Dermis blood vessel endothelial cell (primary cell): ENCODE data around the gene HIPK4. TPM values are rescaled to one million over a fixed set of nuclear protein-coding genes. Genes with fewer than 3 reads are reported as not detected.
A peak's percentile ranks its signal among the peaks of the same experiment; 100 is the strongest.

Experiments used
- DNase-seq: peaks from one replicate; pipeline ENCODE4 v3.0.0; 2010
- total RNA-seq: library from RNA; depleted of rRNA; stranded (reverse); fragments of >200 nt; gene quantifications from 2 replicates; pipeline ENCODE4 v1.2.3, GENCODE V29; 2014

The HIPK4 gene
- total RNA-seq, 1 donor from 2014 or later = under 0.01 TPM

DNA sequence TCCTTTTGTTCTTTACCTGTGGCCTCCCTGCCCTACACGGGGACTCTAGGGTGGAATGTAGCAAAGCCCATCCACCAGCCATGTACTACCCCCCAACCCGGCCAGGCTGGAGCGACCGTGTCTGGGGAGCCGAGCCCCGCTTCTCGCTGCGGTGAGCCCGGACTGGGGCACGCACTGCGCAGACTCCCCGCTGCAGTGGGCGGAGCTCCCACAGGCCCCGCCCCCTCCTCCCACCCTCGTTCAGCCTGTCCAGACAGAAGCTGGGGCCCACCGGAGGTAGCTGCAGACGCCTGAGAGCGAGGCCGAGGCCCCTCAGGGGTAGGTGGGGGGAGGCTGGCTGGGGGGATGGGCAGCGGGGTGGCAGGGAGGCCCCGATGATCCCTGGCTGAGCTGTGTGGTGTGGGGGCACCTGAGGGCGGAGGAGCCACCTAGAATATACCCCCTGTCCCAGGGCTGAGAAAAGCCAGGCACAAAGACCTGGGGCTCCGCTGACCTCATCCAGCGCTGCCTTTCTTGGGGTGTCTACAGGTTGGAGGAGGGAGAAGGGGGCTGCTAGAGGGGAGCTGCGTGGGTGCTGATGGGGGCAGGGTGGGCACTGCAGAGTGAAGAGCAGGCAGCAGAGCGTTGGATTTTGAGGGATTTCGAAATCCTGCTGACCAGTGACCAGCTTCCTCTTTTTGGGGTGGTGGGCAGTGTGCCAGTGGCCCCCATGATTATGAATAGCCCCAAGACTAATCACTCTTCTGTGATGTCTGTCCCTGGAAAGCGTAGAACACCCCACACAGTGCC is 24.2 kb downstream of the HIPK4 start:
- peak; percentile 79 for DNase-seq

DNA sequence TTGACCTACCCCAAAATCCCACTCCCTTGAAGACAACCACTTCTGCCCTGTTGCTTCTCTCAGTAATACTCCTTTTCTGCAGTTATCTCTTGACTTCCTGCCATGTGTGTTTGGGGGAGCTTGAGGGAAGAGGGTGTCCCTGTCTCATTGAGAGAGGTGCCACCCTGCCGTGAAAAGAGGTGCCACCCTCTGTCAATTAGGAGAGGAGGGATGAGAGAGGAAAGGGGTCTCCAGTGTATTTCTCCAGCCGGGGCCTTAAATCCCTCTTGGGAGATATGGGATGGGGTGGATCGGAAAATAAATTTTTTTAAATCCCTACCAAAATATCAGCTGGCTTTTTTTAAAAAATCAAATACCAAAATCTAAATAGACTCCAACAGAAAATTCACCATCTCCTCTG is 25.0 kb downstream of the HIPK4 start:
- no peak for DNase-seq

DNA sequence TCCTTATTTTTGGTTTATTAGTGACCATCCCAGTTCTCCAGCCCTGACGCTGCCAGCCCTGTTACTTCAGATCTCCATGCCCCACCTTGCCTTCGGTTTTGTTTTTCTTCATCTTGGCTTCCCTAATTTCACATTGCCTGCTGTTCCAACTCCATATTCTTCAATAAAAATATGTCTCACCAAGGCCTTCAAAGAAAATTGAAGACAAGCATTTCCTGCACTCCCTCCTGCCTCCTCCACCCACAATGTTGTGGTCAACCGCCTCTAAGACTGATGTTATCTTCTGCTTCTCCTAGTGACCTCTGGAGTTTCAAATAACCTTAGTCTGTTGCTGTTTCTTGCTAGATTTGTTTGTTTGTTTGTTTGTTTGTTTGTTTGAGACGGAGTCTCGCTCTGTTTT is 26.9 kb downstream of the HIPK4 start:
- DNase-seq = no peak

DNA sequence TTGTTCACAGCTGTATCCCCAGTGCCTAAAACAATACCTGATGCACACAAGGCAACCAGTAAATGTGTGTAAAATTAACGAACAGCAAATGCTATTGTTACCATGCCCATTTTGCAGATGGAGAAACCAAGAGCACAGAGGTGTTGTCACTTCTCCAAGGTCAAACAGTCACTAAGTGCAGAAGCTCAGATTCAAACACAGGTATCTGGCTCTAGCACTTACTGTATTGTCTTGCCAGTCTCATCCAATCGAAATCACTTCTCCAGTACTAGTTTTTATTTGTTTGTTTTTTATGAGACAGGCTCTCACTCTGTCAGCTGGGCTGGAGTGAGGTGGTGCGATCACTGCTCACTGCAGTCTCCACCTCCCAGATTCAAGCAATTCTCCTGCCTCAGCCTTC is 27.8 kb downstream of the HIPK4 start:
- DNase-seq = no peak

DNA sequence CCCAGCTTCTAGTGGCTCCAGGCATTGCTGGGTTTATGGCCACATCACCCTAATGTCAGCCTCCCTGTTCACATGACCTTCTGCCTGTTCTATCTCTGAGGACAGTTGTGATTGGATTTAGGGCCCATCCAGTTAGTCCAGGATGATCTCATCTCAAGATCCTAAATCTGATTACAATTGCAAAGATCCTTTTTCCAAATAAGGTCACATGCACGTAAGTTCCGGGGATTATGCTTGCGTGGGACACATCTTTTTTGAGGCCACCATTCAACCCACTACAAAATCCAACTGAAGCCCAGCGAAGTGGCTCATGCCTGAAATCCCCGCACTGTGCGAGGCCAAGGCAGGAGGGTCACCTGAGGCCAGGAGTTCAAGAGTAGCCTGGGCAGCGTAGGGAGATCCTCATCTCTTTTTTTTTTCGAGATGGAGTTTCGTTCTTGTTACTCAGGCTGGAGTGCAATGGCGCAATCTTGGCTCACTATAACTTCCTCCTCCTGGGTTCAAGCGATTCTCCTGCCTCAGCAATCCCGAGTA is 29.2 kb downstream of the HIPK4 start:
- no peak for DNase-seq

DNA sequence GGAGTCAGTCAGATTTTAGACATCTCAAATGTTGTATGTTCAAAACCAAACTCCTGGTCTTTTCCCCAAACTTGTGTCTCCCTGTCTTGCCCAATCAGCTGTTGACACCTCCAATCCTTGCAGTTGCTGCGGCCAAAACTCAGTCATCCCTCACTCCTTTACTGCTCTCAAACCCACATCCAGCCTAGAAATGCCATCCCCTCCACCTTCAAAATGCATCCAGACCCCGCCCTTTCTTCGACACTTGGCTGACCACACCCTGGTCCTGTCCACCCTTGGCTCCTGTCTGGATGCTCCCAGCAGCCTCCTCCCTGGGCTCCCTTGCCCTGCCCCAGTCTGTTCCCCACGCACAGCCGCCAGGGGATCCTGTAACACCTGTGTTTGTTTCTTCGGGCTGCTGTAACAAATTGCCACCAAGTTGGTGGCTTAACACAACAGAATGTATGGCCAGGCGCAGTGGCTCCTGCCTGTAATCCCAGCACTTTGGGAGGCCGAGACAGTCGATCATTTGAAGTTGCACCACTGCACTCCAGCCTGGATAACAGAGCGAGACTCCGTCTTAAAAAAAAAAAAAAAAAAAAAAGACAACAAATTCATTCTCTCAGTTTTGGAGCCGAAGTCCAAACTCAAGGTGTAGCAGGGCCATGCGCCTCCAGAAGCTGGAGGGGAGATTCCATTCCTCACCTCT is 29.8 kb downstream of the HIPK4 start:
- DNase-seq = no peak

DNA sequence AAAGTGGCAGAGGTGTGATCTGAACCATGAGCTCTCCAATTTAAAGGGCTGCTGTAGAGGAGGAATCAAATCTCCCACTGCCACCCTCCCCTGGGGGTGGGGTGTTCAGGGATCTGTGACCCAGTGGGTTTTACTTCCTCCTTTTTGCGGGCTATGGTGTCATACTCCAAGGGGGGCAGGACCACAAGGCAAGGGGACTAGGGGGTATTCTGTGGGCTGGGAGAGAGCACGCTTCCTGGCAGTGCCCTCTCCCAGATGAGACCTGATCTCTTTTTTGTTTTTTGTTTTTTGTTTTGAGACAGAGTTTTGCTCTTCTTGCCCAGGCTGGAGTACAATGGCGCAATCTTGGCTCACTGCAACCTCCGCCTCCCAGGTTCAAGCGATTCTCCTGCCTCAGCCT is 31.2 kb downstream of the HIPK4 start:
- no peak for DNase-seq

DNA sequence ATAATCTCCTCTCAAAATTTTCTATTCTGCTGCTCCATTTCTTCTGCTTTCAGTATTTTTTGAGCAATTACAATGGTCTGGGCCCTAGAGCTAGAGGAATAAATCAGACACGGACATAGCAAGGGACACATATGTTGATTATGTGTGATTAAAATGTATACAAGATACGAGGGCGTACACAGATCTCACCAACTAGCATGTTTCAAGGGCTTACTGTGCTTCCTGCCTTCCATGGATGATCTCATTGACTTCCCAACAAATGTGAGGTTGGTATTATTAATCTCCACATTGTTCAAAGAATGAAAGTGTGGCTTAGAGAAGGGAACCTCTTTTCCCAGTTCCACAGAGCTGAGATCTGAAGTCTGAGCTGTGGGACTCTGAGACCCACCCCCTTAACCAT is 32.3 kb downstream of the HIPK4 start:
- DNase-seq = peak; percentile 70

DNA sequence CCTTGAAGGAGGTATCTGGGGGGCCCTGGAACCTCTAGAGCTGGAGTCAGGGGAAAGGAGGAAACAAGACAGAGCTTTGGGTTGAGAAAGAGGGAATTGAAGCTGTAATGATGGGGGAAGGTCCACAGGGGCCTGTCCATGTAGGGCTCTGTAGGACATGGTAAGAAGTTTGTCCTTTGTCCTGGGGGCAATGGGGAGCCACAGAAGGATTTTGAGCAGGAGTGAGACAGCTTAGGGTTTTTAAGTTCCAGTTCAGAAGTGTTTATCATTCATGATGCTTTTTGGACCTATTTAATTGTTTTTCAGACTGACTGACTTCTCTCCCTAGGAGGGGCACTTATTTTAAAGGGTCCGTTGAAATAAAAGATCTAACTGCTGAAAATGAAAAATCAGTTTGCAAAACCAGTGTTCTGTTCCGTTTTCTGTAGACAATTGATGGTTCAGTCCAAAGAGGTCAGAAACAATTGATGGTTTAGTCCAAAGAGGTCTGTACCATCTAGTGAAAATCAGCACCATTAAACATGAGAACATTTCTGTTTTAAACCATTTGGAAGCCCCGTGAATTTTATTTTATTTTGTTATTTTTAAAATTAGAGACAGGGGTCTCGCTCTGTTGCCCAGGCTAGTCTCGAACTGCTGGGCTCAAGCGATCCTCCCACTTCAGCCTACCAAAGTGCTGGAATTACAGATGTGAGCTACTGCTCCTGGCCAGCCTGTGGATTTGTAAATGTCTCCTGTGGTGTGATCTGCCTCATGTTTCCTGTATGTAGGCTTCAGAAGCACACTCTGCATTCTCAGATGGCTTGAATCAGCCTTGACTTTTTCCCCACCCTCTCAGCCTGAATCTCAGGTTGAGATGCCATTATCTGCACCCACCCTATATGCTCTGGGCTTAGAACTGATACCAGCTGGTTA is 33.0 kb downstream of the HIPK4 start:
- DNase-seq = peak; percentile 50

DNA sequence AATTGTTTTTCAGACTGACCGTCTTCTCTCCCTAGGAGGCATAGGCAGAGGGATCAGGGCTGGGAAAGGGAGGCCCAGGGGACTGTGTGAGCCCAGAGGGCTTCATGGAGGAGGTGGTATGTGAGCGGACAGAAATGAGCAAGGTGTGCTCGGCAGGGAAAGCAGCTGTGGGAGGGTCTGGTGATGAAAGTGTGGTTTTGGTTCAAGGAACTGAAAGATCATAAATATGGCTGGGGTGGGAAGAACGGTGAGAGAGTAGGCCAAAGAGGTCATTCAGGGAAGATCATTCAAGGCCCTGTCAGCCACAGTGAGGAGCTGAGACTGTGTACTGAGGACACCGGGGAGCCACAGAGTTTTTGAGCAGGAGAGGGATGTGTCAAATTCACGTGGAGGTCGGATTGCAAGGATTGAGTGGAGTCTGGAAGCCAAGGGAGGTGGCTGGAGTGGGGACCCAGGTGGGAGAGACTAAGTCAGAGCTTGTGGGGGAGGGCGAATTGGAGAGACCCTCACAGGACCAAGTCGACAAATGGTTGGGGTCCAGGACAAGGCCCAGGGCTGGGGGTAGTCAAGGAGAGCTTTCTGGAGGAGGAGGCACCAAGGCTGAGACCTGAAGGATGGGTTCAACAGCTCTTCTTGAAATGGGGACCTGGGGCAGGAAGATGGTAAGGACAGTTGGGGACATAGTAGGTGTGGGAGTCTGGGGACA is 33.9 kb downstream of the HIPK4 start:
- no peak for DNase-seq

DNA sequence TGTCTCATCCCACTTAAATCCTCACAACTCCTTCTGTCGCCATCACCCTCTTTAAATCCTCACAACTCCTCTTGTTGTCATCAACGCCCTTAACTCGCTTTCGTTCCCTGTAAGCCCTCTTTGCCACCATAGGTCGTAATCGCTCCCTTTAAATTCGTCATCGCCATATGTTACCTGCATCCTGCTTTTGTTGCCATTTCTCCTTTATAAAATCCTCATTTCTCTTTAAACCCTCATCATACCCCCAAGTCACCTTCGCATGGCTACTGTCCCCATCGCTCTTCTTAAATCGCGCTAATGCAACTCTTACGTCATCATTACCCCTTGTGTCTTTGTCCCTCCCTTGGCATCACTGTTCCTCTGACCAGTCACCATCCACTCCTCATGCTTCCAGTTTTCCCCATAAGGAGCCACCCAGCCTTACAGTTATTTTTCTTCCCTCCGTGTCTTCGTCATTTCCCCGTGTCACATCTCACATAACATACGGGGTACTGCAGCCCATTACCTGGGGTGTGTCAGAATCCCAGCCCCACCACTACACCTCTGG is 40.9 kb downstream of the HIPK4 start:
- peak; percentile 64 for DNase-seq

DNA sequence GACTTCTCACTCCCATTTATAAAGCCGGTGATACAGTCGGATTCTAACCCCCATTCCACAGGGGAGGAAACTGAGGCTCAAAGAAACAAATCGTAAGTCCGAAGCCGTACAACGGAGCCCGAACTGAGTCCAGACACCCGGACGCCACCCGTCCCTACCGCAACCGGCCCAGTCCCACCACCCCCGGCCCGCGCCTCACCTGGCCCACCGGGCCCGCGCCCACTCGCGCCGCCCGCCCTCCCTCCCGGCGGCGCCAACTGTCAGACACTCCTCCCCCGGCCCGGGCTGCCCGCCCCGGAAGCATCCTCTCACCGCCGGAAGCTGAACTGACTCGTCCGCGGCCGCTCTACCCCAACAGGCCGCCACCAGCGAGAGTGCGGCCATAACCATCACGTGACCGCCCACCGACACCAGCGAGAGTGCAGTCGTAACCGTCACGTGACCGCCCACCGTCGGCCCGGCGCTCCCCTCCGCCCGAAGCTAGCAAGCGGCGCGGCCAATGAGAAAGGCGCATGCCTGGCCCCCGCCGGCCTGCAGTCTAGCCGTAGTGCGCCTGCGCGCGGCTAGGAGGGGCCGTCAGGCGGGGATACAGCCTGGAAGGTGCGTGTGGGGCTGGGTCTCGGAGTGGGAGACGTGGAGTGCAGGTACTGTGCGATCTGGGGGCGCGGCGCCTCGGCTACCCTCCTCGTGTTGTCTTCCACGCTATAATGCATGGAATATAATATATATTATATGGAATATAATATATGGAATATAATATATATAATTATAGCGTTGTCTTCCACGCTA is 41.7 kb downstream of the HIPK4 start, which contains the start of the genes C19orf47 and PLD3:
C19orf47 (minus strand) TSS at position 273 of the 789 bp plus-strand sequence. CDS start 6,540 bp downstream, outside the sequence.
PLD3 (plus strand) TSS at position 571 of the 789 bp plus-strand sequence. CDS start 17,789 bp downstream, outside the sequence.
- DNase-seq = peak; percentile 100

DNA sequence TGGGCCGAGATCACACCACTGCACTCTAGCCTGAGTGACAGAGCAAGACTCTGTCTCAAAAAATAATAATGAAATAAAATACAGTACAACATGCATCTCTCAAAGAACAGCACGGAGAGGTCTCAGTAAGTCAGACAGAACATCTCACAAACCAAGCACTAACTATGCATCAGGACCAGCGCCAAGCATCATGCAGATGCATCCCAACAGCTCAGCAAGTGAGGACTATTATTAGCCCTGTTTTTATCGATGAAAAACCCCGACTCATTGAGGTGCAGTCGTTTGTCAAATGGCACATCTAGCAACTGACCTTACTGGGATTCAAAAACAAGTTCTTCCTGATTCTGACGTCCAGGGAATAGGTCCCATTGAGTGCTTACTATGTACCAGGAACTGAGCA is 45.6 kb downstream of the HIPK4 start:
- DNase-seq = no peak

DNA sequence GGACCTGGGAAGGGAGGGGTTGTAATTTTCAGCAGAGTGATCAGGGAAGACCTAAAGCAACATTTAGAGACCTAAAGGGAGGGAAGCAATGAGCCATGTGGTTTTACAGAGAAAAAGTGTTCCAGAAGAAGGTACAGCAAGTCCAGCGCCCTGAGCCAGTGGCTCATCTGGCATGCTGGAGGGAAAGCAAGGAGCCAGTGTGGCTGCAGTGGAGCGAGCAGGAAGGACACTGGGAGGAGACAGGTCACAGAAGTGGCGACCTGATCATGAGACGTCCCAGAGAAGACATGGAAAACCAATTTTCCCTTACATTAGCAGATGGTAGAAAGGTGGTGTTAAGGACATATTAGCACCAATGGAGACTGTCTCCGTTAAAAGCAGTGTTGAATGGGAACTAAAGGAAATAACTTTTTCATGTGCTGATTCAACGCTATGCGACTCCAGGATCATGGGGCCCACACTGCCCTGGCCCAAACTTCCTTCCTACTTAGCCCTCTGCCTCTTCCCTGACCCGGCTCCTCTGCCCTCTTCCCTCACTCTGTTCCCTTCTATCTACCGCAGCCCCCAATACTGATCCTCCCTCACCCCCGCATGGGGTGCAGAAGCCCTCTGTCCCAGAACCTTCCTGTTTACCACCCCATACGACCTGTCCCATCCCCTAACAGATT is 47.2 kb downstream of the HIPK4 start:
- DNase-seq = no peak

DNA sequence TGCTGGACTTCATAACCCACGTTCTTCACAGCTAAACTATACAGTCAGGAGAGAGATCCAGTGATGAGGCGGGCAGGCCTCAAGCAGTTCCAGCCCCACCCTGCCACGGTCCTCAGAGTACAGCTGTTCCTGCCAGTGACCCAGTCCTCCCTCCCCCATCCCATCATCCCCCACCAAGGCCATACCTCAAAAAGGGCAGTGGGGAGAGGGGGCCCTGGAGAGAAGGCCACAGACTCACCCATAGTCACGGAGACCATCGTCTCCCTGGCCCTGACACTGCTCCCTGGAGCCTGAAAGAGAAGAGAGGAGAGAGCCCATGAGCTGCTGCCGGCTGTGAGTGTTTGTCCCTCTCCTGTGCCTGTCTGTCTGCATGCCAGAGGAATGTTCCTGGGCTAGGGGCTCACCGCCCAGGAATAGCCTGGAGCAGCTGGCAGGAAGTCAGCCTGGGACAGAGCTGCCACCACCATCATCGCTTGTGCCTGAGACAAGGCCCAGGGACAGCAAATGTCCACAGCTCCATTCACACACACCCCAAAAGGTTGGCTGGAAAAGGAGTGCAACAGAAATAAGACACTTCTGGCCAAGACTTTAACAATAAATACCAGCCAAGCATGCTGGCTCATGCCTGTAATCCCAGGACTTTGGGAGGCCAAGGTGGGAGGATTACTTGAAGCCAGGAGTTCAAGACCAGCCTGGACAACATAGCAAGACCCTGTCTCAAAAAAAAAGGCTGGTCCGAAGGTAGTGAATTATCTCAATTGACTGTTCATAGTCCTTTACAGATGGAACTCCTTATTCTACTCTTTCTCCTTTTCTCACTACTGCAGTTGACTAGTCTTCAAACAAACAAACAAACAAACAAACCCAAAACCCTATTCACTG is 48.1 kb downstream of the HIPK4 start:
- no peak for DNase-seq

DNA sequence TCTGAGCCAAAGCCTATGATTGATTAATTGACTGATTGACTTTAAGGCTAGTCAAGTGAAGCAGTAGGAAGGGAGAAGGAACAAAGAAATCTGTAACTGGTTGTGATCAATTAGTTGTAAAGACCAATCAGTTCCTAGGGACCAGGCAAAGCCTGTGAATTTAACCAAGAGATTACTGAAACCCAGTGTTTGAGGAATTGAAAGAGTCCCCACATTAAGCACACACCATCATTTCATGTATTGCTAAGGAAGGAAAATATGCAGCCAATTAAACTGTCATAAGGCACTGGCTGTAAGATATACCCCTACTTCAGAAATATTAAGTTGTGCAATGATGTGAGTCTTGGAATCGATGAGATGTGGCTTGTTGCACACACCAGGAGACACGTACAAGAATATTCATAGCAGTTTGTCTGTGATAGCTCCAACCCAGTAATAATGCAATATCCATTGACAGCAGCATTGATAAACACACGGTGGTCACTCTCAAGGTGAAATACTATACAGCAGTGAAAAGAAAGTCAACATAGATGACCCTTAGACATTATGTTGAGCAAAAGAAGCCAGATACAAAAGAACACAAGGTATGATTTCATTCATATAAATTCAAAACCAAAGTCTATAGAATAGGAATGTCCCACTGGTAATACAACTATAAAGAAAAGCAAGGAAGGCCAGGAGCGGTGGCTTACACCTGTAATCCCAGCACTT is 50.8 kb downstream of the HIPK4 start:
- no peak for DNase-seq

DNA sequence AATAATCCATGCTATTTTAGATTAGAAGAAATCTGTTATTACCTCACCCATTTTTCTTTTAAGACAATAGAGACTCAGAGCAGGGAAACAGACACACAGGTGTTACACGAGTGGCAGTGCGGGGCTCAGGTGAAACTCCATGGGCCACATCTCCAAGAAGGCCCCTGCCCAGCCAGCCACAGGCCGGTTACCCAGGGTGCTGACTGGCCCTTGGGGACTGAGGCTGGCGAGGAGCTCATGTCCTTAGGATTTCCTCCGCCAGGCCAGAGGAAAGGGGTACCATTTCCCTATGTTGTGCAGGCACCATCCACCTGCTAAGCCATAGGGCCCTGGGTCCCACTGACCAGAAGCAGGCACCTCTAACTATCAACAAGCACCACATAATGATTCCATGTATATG is 52.4 kb downstream of the HIPK4 start:
- DNase-seq = no peak

DNA sequence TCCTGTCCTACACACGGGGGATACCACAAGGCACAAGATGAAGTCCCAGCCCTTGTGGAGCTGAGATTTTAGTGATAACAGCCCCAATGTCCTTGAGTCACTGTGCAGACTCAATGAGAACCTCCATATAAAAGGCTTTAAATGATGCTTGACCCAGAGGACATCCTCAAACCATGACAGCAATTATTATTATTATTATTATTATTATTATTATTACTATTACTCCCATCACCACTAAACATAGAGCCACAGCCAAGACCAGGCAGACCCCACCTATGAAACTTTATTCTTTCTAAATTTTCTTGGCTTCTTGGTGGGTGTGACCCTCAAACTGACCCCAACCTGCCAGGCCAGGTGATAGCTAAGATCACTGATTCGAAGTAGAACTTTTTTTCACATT is 52.9 kb downstream of the HIPK4 start:
- no peak for DNase-seq

DNA sequence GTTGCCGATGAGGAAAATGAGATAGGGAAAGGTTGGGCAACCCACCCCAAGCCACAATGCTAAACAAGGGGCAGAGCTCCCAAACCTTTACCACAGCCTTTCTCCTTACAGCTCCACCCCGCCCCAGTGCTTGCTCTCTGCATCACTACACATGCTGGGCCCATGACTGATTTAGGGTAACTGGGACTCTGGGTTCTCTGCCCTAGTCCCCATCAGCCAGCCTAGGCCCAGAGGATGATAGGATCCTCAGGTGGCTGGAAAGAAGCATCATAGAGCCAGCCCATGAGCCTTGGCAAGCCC is 53.4 kb downstream of the HIPK4 start:
- no peak for DNase-seq
